Measurements from ENCODE around the gene NRTN.

Gene NRTN

GRCh38 chr19:5818594-5818993, 13.7 kb downstream of the NRTN start:
- H3K27ac ChIP-seq: no peak overlapping the region
- TF ChIP-seq CTCF (IDR thresholded peaks at IDR 0.05) (no peak), ZFX (IDR thresholded peaks at IDR 0.05; ENCODE audit: borderline replicate concordance) (no peak)

GRCh38 chr19:5820785-5821184, 15.9 kb downstream of the NRTN start:
- no peak overlapping the region for H3K27ac ChIP-seq
- no peak for TF ChIP-seq CTCF (IDR thresholded peaks at IDR 0.05)
- no peak for TF ChIP-seq ZFX (IDR thresholded peaks at IDR 0.05; ENCODE audit: borderline replicate concordance)

GRCh38 chr19:5821521-5822180, 16.8 kb downstream of the NRTN start:
- H3K27ac ChIP-seq: no peak overlapping the region
- TF ChIP-seq CTCF (IDR thresholded peaks at IDR 0.05): no peak
- no peak for TF ChIP-seq ZFX (IDR thresholded peaks at IDR 0.05; ENCODE audit: borderline replicate concordance)

- TF ChIP-seq CTCF (IDR thresholded peaks at IDR 0.05): no peak
- no peak for TF ChIP-seq ZFX (IDR thresholded peaks at IDR 0.05; ENCODE audit: borderline replicate concordance)
Measured at GRCh38 chr19:5822181-5822844, 17.4 kb downstream of the NRTN start.

GRCh38 chr19:5823579-5824281, 18.9 kb downstream of the NRTN start:
- TF ChIP-seq CTCF (IDR thresholded peaks at IDR 0.05) (peak; percentile 79), ZFX (IDR thresholded peaks at IDR 0.05; ENCODE audit: borderline replicate concordance) (no peak)
- H3K27ac ChIP-seq: no peak overlapping the region

More at GRCh38 chr19:5822181-5822844, 17.4 kb downstream of the NRTN start:
- H3K27ac ChIP-seq: no peak overlapping the region

GRCh38 chr19:5824751-5825150, 19.9 kb downstream of the NRTN start:
- no peak for TF ChIP-seq CTCF (IDR thresholded peaks at IDR 0.05)
- no peak overlapping the region for H3K27ac ChIP-seq

GRCh38 chr19:5825178-5825577, 20.3 kb downstream of the NRTN start:
- TF ChIP-seq ZFX (IDR thresholded peaks at IDR 0.05; ENCODE audit: borderline replicate concordance) (no peak), CTCF (IDR thresholded peaks at IDR 0.05) (no peak)

More at GRCh38 chr19:5825178-5825577, 20.3 kb downstream of the NRTN start:
- no peak overlapping the region for H3K27ac ChIP-seq

Data from 22Rv1 (cell line).